Prostate gland (tissue), 2 donors: ENCODE data around the gene EMC9. TPM values are rescaled to one million over a fixed set of nuclear protein-coding genes. Genes with fewer than 3 reads are reported as not detected.
"Not testable (repeated sequence)": the region's sequence is repeated elsewhere in the genome, so short reads cannot be mapped to it uniquely, and the experiment has no call there.

Source experiments
- DNase-seq: peaks from one replicate; pipeline ENCODE4 v3.0.0-alpha.2; 2019; ENCODE audit warnings: low spot score
- H3K27ac ChIP-seq, 2 donors: fragments of 200-600 bp; sonication (generic); 2 replicates each; pipeline ENCODE4 v1.5.1; 2017 to 2019
- H3K27me3 ChIP-seq: fragments of 200-600 bp; sonication (generic); replicated peaks from 2 replicates; pipeline ENCODE4 v1.5.1; 2019; ENCODE audit not compliant: insufficient read depth
- H3K36me3 ChIP-seq, 2 donors: fragments of 200-600 bp; sonication (generic); 1 replicate in 1 of 2; 2 replicates in 1 of 2; pipeline versions ENCODE4 v1.5.1 to v1.8.1; 2017 to 2019
- H3K4me1 ChIP-seq: fragments of 200-600 bp; sonication (generic); replicated peaks from 2 replicates; pipeline ENCODE4 v1.5.1; 2019
- H3K4me3 ChIP-seq, 2 donors: fragments of 200-600 bp; sonication (generic); 2 replicates each; pipeline ENCODE4 v1.5.1; 2017 to 2019
- H3K9me3 ChIP-seq: fragments of 200-600 bp; sonication (generic); 2 replicates; pipeline ENCODE4 v1.5.1; 2017
- CTCF ChIP-seq, 4 experiments: fragments of 200-600 bp in 2 of 4; fragments of 450-650 bp in 2 of 4; sonication (generic) in 2 of 4; IDR thresholded peaks; 1 replicate in 3 of 4; 2 replicates in 1 of 4; pipeline ENCODE4 v1.5.1; 2016 to 2019; ENCODE audit warnings: antibody characterized with exemption in 4 of 4, mild to moderate bottlenecking in 2 of 4, moderate library complexity in 2 of 4
- POLR2A ChIP-seq: fragments of 450-650 bp; IDR thresholded peaks from one replicate; pipeline ENCODE4 v1.6.1; 2016; ENCODE audit warnings: antibody characterized with exemption, mild to moderate bottlenecking
- POLR2AphosphoS5 ChIP-seq: sonication (generic); formaldehyde crosslinking; IDR thresholded peaks from one replicate; pipeline ENCODE4 v1.6.1; 2017; ENCODE audit warnings: antibody characterized with exemption
- WGBS: methylation state at CpG from one replicate; pipeline ENCODE4 v1.1.5; 2018; 5-methylcytosine and 5-hydroxymethylcytosine counted together
- intact Hi-C: fragments of 100-400 bp; cut with DNase I; formaldehyde crosslinking; loops from one replicate; pipeline ENCODE4 v1.14.2; 2022
- total RNA-seq, 2 donors: library from RNA; depleted of rRNA; stranded (reverse); fragments of >200 nt; gene quantifications; one replicate each; pipeline ENCODE4 v1.1.0, GENCODE V29; 2016

Gene EMC9
- total RNA-seq, 2 donors from 2014 or later: 13.1 to 13.6 TPM

- WGBS: 48% methylated on average over 1 of the region's 1 CpG
- no peaks in the 10 kb centered on the region for H3K9me3 ChIP-seq
- H3K27ac ChIP-seq: no peak overlapping the region
- intact Hi-C loops: no loop called here
- no peaks in the 10 kb centered on the region for H3K27me3 ChIP-seq
- H3K36me3 ChIP-seq: no peaks in the 10 kb centered on the region
- no peak overlapping the region for H3K4me3 ChIP-seq
- no peaks in the 10 kb centered on the region for H3K4me1 ChIP-seq
- no peak for TF ChIP-seq POLR2A
- TF ChIP-seq POLR2AphosphoS5: no peak
- no peak for TF ChIP-seq CTCF (IDR thresholded peaks at IDR 0.05)
- DNase-seq: no peak
Measured at GRCh38 chr14:24110523-24110922, 30.9 kb downstream of the EMC9 start.

GRCh38 chr14:24110060-24110459 lies 31.3 kb downstream of the EMC9 start:
- TF ChIP-seq POLR2AphosphoS5 (no peak), POLR2A (no peak), CTCF (IDR thresholded peaks at IDR 0.05) (no peak)
- Histone ChIP-seq H3K36me3 (no peaks in the 10 kb centered on the region), H3K9me3 (no peaks in the 10 kb centered on the region), H3K27ac (no peak overlapping the region), H3K4me1 (no peaks in the 10 kb centered on the region), H3K4me3 (no peak overlapping the region), H3K27me3 (no peaks in the 10 kb centered on the region)
- 87% methylated on average over 9 of the region's 9 CpGs for WGBS
- intact Hi-C loops: no loop called here
- DNase-seq: no peak

- Histone ChIP-seq H3K4me3 (no peak overlapping the region), H3K27ac (no peak overlapping the region), H3K9me3 (no peaks in the 10 kb centered on the region), H3K27me3 (no peaks in the 10 kb centered on the region), H3K36me3 (no peaks in the 10 kb centered on the region), H3K4me1 (no peaks in the 10 kb centered on the region)
- 48% methylated on average over 5 of the region's 5 CpGs for WGBS
- intact Hi-C loops: loop anchor here (5.0 kb wide), 1 partner anchor 51 kb away; no protein-coding TSS in a partner anchor
- no peak for TF ChIP-seq CTCF (IDR thresholded peaks at IDR 0.05)
- no peak for TF ChIP-seq POLR2A
- TF ChIP-seq POLR2AphosphoS5: no peak
- no peak for DNase-seq
Measured at GRCh38 chr14:24108336-24108874, 33.0 kb downstream of the EMC9 start.

- no peak for TF ChIP-seq CTCF (IDR thresholded peaks at IDR 0.05)
- Histone ChIP-seq H3K4me3 (no peak overlapping the region), H3K4me1 (no peaks in the 10 kb centered on the region), H3K27ac (no peak overlapping the region), H3K9me3 (no peaks in the 10 kb centered on the region), H3K36me3 (no peaks in the 10 kb centered on the region), H3K27me3 (no peaks in the 10 kb centered on the region)
- 89% methylated on average over 4 of the region's 4 CpGs for WGBS
- no peak for DNase-seq
- intact Hi-C loops: loop anchor here (5.0 kb wide), 1 partner anchor 49 kb away; no protein-coding TSS in a partner anchor
Measured at GRCh38 chr14:24106672-24107271, 34.6 kb downstream of the EMC9 start.

- 91% methylated on average over 8 of the region's 8 CpGs for WGBS
Measured at GRCh38 chr14:24105609-24106239, 35.7 kb downstream of the EMC9 start.

More at GRCh38 chr14:24105609-24106239, 35.7 kb downstream of the EMC9 start:
- H3K4me1 ChIP-seq, DNase-seq, H3K27me3 ChIP-seq, H3K4me3 ChIP-seq, H3K27ac ChIP-seq, H3K36me3 ChIP-seq, H3K9me3 ChIP-seq: not testable (repeated sequence)
- intact Hi-C loops: loop anchor here (5.0 kb wide), 1 partner anchor 48 kb away; no protein-coding TSS in a partner anchor
